OCI-LY7 (cell line): ENCODE results near the gene TRMU.

Source experiments
- EZH2phosphoT487 ChIP-seq: fragments of 200-600 bp; sonication (generic); IDR thresholded peaks from 2 replicates; pipeline ENCODE4 v1.6.1; 2018; ENCODE audit warnings: low read depth, borderline replicate concordance, mild to moderate bottlenecking, mixed run types, antibody characterized with exemption, low read length, moderate library complexity, mixed read lengths
- TF ChIP-seq, protein P1 (sequence below): fragments of 200-600 bp; sonication (generic); conservative IDR thresholded peaks from 2 replicates; pipeline ENCODE4 v1.5.1; 2014; ENCODE audit warnings: mild to moderate bottlenecking, antibody characterized with exemption, low read length, moderate library complexity, mixed read lengths

DNA sequence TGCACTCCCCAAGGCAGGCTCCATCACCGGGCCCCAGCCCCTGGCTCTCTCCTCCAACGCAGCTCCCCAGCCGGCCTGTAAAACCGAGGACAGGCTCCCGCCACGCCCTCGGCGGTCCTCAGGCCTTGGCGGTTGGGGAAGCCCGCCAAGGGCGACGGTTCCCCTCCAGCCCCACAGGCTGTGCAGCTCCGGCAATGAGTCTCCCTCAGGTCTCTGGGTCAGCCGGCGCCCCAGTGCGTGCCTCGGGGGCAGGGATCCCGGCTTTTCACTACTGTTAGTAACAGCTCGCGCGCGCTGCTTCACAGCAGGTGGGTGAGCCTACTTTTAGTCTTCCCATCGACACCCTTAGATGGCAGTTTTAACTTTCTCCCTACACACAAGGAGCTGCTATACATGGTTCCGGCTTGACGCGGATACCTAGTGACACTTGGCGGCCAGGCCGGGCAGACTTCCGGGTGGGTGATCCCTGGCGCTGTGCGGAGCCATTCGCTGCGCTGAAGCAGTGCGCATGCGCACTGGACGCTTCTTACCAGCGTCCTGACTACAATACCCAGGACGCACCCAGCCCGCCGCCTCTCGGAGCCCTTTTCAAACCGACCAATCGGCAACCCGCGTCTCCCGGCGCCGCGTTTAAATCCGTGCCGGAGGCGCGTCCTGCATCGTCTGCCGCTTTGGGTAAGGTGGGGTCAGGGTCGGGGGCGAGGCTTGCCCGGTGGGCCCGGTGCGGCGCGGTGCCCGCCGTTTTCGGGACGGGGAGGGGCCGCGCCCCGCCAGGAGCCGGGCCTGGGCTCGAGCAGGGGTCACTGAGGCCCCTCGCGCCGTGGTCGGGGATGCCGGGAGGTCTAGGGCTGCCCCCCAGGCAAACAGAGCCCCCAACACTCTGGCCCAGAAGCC, 39.0 kb upstream of the TRMU start, which contains the start of gene GTSE1:
- TF ChIP-seq EZH2phosphoT487: no peak
- TF ChIP-seq, protein P1, sequence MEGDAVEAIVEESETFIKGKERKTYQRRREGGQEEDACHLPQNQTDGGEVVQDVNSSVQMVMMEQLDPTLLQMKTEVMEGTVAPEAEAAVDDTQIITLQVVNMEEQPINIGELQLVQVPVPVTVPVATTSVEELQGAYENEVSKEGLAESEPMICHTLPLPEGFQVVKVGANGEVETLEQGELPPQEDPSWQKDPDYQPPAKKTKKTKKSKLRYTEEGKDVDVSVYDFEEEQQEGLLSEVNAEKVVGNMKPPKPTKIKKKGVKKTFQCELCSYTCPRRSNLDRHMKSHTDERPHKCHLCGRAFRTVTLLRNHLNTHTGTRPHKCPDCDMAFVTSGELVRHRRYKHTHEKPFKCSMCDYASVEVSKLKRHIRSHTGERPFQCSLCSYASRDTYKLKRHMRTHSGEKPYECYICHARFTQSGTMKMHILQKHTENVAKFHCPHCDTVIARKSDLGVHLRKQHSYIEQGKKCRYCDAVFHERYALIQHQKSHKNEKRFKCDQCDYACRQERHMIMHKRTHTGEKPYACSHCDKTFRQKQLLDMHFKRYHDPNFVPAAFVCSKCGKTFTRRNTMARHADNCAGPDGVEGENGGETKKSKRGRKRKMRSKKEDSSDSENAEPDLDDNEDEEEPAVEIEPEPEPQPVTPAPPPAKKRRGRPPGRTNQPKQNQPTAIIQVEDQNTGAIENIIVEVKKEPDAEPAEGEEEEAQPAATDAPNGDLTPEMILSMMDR: peak; percentile 38; the same call in 1 of the 2 replicates
